Astrocyte (in vitro differentiated cells and primary cell): ENCODE results near the gene PACRG. TPM values are rescaled to one million over a fixed set of nuclear protein-coding genes. Genes with fewer than 3 reads are reported as not detected.

Experiments
- DNase-seq: peaks from one replicate; pipeline ENCODE4 v3.0.0-alpha.2; 2010; ENCODE audit warnings: low read depth
- FAIRE-seq: peaks from 2 replicates; lab custom pipeline; 2011; peaks lifted over from hg19 to GRCh38; lab: Jason Lieb, UNC
- H2AFZ ChIP-seq: 2 replicates; pipeline ENCODE4 v1.6.0; 2012; ENCODE audit warnings: low read depth, low read length, inconsistent platforms
- H3K27ac ChIP-seq: 2 replicates; pipeline ENCODE4 v1.5.1; 2011; ENCODE audit warnings: low read depth, low read length, inconsistent platforms
- H3K27me3 ChIP-seq: 2 replicates; pipeline ENCODE4 v1.6.0; 2011; ENCODE audit warnings: low read length, inconsistent platforms; ENCODE audit not compliant: insufficient read depth
- H3K36me3 ChIP-seq: 2 replicates; pipeline ENCODE4 v1.5.1; 2011; ENCODE audit warnings: low read length, inconsistent platforms; ENCODE audit not compliant: insufficient read depth
- H3K4me1 ChIP-seq: 2 replicates; pipeline ENCODE4 v1.5.1; 2011; ENCODE audit warnings: low read length, inconsistent platforms; ENCODE audit not compliant: insufficient read depth
- H3K4me2 ChIP-seq: 2 replicates; pipeline ENCODE4 v1.6.0; 2012; ENCODE audit warnings: low read length, inconsistent platforms
- H3K4me3 ChIP-seq: 2 replicates; pipeline ENCODE4 v1.5.1; 2011; ENCODE audit warnings: low read depth, mild to moderate bottlenecking, low read length, inconsistent platforms; ENCODE audit not compliant: insufficient read depth
- H3K79me2 ChIP-seq: 2 replicates; pipeline ENCODE4 v1.6.0; 2012; ENCODE audit warnings: mild to moderate bottlenecking, low read length, inconsistent platforms; ENCODE audit not compliant: insufficient read depth
- H3K9ac ChIP-seq: 2 replicates; pipeline ENCODE4 v1.6.0; 2012; ENCODE audit warnings: mild to moderate bottlenecking, low read length, inconsistent platforms
- H3K9me3 ChIP-seq: 2 replicates; pipeline ENCODE4 v1.5.1; 2012; ENCODE audit warnings: low read depth, mild to moderate bottlenecking, low read length, inconsistent platforms; ENCODE audit not compliant: insufficient read depth
- H4K20me1 ChIP-seq: 2 replicates; pipeline ENCODE4 v1.6.0; 2012; ENCODE audit warnings: low read length, inconsistent platforms; ENCODE audit not compliant: insufficient read depth
- H3K27ac Mint-ChIP-seq: one replicate; pipeline ENCODE4 v1.8.0; 2021; ENCODE audit warnings: mild to moderate bottlenecking, mixed read lengths; ENCODE audit not compliant: unreplicated experiment
- H3K27me3 Mint-ChIP-seq: one replicate; pipeline ENCODE4 v1.8.0; 2021; ENCODE audit warnings: low read depth, mixed read lengths; ENCODE audit not compliant: unreplicated experiment
- H3K36me3 Mint-ChIP-seq: one replicate; pipeline ENCODE4 v1.8.0; 2021; ENCODE audit warnings: low read depth, mixed read lengths; ENCODE audit not compliant: unreplicated experiment
- H3K4me1 Mint-ChIP-seq: one replicate; pipeline ENCODE4 v1.8.0; 2021; ENCODE audit warnings: low read depth, mixed read lengths; ENCODE audit not compliant: unreplicated experiment
- H3K4me3 Mint-ChIP-seq: one replicate; pipeline ENCODE4 v1.8.0; 2021; ENCODE audit warnings: mild to moderate bottlenecking, moderate library complexity, mixed read lengths; ENCODE audit not compliant: unreplicated experiment
- H3K9me3 Mint-ChIP-seq: one replicate; pipeline ENCODE4 v1.8.0; 2021; ENCODE audit warnings: mild to moderate bottlenecking, mixed read lengths; ENCODE audit not compliant: unreplicated experiment
- EZH2 ChIP-seq: IDR thresholded peaks from 2 replicates; pipeline ENCODE4 v1.6.1; 2012; ENCODE audit warnings: mild to moderate bottlenecking, low read length, inconsistent platforms; ENCODE audit not compliant: insufficient read depth
- total RNA-seq: library from RNA; stranded (reverse); gene quantifications from 2 replicates; pipeline ENCODE4 v1.2.1, GENCODE V29; 2021
- TF ChIP-seq, protein P1 (sequence below): IDR thresholded peaks from 2 replicates; pipeline ENCODE4 v1.5.1; 2011; ENCODE audit warnings: low read depth, mild to moderate bottlenecking, inconsistent platforms, low read length, moderate library complexity; ENCODE audit not compliant: insufficient read depth

PACRG gene
- total RNA-seq, 1 donor from 2014 or later, result not detected

DNA sequence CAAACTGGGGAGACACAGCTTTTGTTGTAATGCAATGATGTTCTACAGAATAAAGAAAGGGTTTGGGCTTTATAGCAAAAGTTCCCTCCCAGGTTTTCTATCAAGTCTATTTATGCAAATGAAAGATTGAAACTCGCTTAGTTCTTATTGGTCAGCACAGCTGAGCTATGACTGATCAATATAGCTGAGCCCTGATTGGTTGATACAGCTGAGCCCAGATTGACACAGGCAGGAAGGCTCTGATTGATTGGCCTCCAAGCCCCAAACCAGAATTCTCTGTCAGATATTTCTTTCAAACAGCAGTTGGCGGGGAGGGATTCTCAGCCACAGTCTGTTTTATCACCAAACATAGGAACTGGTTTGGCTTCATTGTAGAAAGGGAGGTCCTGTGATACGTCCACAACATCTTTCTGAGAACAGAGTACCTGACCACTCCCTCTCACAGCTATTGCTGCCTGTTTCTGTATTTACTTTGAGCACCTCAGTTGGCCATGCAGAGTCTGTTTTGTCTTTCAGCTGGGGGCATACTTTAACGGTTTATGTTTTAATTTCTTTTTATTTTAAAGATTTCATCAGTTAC, 223.5 kb downstream of the PACRG start:
- DNase-seq, result no peak
- Histone ChIP-seq H3K27me3 (no peaks in the 10 kb centered on the region), H3K79me2 (no peaks in the 10 kb centered on the region), H2AFZ (no peak overlapping the region), H3K4me2 (no peak overlapping the region), H3K4me1 (no peaks in the 10 kb centered on the region), H4K20me1 (no peaks in the 10 kb centered on the region), H3K9ac (no peak overlapping the region), H3K4me3 (no peak overlapping the region), H3K9me3 (no peaks in the 10 kb centered on the region), H3K36me3 (no peaks in the 10 kb centered on the region), H3K27ac (no peak overlapping the region)
- TF ChIP-seq, protein P1, sequence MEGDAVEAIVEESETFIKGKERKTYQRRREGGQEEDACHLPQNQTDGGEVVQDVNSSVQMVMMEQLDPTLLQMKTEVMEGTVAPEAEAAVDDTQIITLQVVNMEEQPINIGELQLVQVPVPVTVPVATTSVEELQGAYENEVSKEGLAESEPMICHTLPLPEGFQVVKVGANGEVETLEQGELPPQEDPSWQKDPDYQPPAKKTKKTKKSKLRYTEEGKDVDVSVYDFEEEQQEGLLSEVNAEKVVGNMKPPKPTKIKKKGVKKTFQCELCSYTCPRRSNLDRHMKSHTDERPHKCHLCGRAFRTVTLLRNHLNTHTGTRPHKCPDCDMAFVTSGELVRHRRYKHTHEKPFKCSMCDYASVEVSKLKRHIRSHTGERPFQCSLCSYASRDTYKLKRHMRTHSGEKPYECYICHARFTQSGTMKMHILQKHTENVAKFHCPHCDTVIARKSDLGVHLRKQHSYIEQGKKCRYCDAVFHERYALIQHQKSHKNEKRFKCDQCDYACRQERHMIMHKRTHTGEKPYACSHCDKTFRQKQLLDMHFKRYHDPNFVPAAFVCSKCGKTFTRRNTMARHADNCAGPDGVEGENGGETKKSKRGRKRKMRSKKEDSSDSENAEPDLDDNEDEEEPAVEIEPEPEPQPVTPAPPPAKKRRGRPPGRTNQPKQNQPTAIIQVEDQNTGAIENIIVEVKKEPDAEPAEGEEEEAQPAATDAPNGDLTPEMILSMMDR, result no peak
- TF ChIP-seq EZH2, result no peak
- H3K36me3 Mint-ChIP-seq, result no peaks in the 10 kb centered on the region
- no peak overlapping the region for H3K27ac Mint-ChIP-seq
- no peak overlapping the region for H3K4me3 Mint-ChIP-seq
- H3K4me1 Mint-ChIP-seq, result no peaks in the 10 kb centered on the region
- no peaks in the 10 kb centered on the region for H3K27me3 Mint-ChIP-seq
- peak; percentile 20 for FAIRE-seq
- H3K9me3 Mint-ChIP-seq, result peaks cover 2% of the 10 kb centered on the region

DNA sequence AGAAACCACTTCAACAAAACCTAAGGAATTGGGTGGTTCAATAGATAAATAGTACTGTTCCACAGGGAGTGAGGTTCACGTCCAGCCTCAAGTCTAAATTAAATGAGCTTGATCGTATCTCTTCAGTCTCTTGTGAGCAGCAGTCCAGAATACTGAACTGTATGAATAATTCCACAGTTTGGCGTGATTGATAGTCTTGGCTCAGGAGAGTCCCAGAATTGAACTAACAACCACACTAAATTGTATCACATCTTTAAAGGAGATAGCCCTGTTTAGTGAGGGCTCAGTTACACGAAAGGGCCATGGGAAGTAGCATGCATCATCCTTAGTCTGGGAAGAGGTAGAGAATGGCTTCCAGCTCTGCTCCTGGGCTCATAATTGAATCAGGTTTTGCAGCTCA, 224.6 kb downstream of the PACRG start:
- Histone ChIP-seq H3K36me3 (no peaks in the 10 kb centered on the region), H3K27me3 (no peaks in the 10 kb centered on the region), H3K9me3 (no peaks in the 10 kb centered on the region), H3K4me2 (no peak overlapping the region), H3K9ac (no peak overlapping the region), H2AFZ (no peak overlapping the region), H3K79me2 (no peaks in the 10 kb centered on the region), H3K4me3 (no peak overlapping the region), H3K4me1 (no peaks in the 10 kb centered on the region), H4K20me1 (no peaks in the 10 kb centered on the region), H3K27ac (no peak overlapping the region)
- H3K4me1 Mint-ChIP-seq, result no peaks in the 10 kb centered on the region
- peaks cover 2% of the 10 kb centered on the region for H3K9me3 Mint-ChIP-seq
- H3K27me3 Mint-ChIP-seq, result peaks cover 4% of the 10 kb centered on the region
- no peak overlapping the region for H3K4me3 Mint-ChIP-seq
- no peak for FAIRE-seq
- no peak for DNase-seq
- no peaks in the 10 kb centered on the region for H3K36me3 Mint-ChIP-seq
- H3K27ac Mint-ChIP-seq, result no peak overlapping the region
- TF ChIP-seq, protein P1, result no peak
- TF ChIP-seq EZH2, result no peak

DNA sequence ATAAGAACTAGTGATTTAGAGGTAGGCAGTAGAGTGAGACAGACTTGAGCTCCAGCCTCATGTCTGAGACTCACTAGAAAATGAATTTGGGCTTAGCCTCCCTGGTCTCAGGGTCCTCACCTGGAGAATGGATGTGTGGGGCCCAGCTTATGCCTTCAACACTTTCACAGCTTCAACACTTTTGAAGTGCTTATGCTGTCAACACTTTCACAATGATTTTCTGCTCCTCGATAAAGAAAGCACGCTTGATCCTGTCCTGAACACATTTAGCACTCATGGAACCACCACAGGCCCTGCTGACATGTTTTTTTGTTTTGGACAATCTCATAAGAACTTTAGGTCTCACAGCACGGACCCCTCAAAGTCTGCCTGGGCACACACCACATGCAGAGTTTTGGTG, 229.3 kb downstream of the PACRG start:
- H3K27me3 Mint-ChIP-seq, result peaks cover 4% of the 10 kb centered on the region
- Histone ChIP-seq H4K20me1 (no peaks in the 10 kb centered on the region), H3K4me1 (peaks cover 2% of the 10 kb centered on the region), H3K27ac (no peak overlapping the region), H2AFZ (no peak overlapping the region), H3K36me3 (no peaks in the 10 kb centered on the region), H3K4me3 (no peak overlapping the region), H3K9ac (no peak overlapping the region), H3K9me3 (no peaks in the 10 kb centered on the region), H3K4me2 (no peak overlapping the region), H3K79me2 (no peaks in the 10 kb centered on the region), H3K27me3 (no peaks in the 10 kb centered on the region)
- H3K4me1 Mint-ChIP-seq, result no peaks in the 10 kb centered on the region
- no peaks in the 10 kb centered on the region for H3K36me3 Mint-ChIP-seq
- no peak for DNase-seq
- TF ChIP-seq, protein P1, result no peak
- TF ChIP-seq EZH2, result no peak
- no peak overlapping the region for H3K4me3 Mint-ChIP-seq
- no peak overlapping the region for H3K27ac Mint-ChIP-seq
- H3K9me3 Mint-ChIP-seq, result peaks cover 3% of the 10 kb centered on the region
- FAIRE-seq, result no peak
